PC-9 (cell line): ENCODE results near the gene TTC28.

ENCODE experiments used
- EZH2 ChIP-seq: fragments of 200-600 bp; sonication (generic); IDR thresholded peaks from 2 replicates; pipeline ENCODE4 v1.8.0; 2017; ENCODE audit warnings: antibody characterized with exemption, low read depth
- TF ChIP-seq, protein P1 (sequence below): fragments of 200-600 bp; sonication (generic); conservative IDR thresholded peaks from 2 replicates; pipeline ENCODE4 v1.6.1; 2017; ENCODE audit warnings: mixed run types, antibody characterized with exemption, mild to moderate bottlenecking, moderate library complexity

GRCh38 chr22:28397306-28397705 lies 282.3 kb downstream of the TTC28 start:
- TF ChIP-seq, protein P1, sequence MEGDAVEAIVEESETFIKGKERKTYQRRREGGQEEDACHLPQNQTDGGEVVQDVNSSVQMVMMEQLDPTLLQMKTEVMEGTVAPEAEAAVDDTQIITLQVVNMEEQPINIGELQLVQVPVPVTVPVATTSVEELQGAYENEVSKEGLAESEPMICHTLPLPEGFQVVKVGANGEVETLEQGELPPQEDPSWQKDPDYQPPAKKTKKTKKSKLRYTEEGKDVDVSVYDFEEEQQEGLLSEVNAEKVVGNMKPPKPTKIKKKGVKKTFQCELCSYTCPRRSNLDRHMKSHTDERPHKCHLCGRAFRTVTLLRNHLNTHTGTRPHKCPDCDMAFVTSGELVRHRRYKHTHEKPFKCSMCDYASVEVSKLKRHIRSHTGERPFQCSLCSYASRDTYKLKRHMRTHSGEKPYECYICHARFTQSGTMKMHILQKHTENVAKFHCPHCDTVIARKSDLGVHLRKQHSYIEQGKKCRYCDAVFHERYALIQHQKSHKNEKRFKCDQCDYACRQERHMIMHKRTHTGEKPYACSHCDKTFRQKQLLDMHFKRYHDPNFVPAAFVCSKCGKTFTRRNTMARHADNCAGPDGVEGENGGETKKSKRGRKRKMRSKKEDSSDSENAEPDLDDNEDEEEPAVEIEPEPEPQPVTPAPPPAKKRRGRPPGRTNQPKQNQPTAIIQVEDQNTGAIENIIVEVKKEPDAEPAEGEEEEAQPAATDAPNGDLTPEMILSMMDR = no peak
- no peak for TF ChIP-seq EZH2
